Activated CD8-positive, alpha-beta T cell treated with anti-CD3 and anti-CD28 coated beads for 36 hours (primary cell): ENCODE measurements around the gene KCNAB1. TPM values are rescaled to one million over a fixed set of nuclear protein-coding genes. Genes with fewer than 3 reads are reported as not detected.

Experiments
- ATAC-seq: fragments of 200-7000 bp; cut with Tn5 transposase; one replicate; pipeline ENCODE4 v1.10.0; 2021; ENCODE audit warnings: mild to moderate bottlenecking, moderate library complexity
- CTCF ChIA-PET: fragments of 350-600 bp; sonication (Branson Sonifier 250); formaldehyde crosslinking; loops from one replicate; lab custom pipeline; 2021; ENCODE audit warnings: antibody characterized with exemption; lab: Charles Lee
- POLR2A ChIA-PET: fragments of 350-600 bp; sonication (Branson Sonifier 250); formaldehyde crosslinking; loops from one replicate; lab custom pipeline; 2021; ENCODE audit warnings: antibody characterized with exemption; lab: Charles Lee
- DNase-seq: peaks from one replicate; pipeline ENCODE4 v3.0.0-alpha.2; 2020
- H3K27ac Mint-ChIP-seq: one replicate; pipeline ENCODE4 v1.8.0; 2021; ENCODE audit warnings: mild to moderate bottlenecking, mixed read lengths
- H3K27me3 Mint-ChIP-seq: one replicate; pipeline ENCODE4 v1.8.0; 2021; ENCODE audit warnings: mixed read lengths
- H3K36me3 Mint-ChIP-seq: one replicate; pipeline ENCODE4 v1.8.0; 2021; ENCODE audit warnings: low read depth, mixed read lengths
- H3K4me1 Mint-ChIP-seq: one replicate; pipeline ENCODE4 v1.8.0; 2021; ENCODE audit warnings: low read depth, mixed read lengths
- H3K4me3 Mint-ChIP-seq: one replicate; pipeline ENCODE4 v1.8.0; 2021; ENCODE audit warnings: mild to moderate bottlenecking, moderate library complexity, mixed read lengths
- H3K9me3 Mint-ChIP-seq: one replicate; pipeline ENCODE4 v1.8.0; 2021; ENCODE audit warnings: mixed read lengths
- CTCF ChIP-seq: fragments of 200-600 bp; IDR thresholded peaks from one replicate; pipeline ENCODE4 v1.8.0; 2022; ENCODE audit warnings: antibody characterized with exemption, mild to moderate bottlenecking
- intact Hi-C: fragments of 100-400 bp; cut with micrococcal nuclease; formaldehyde crosslinking; loops from one replicate; pipeline ENCODE4 v1.10.0; 2022
- total RNA-seq, 2 experiments: library from RNA; stranded (reverse); gene quantifications; one replicate each; pipeline ENCODE4 v1.2.3, GENCODE V29; 2021

The KCNAB1 gene
- total RNA-seq, 2 experiments from 2014 or later = not detected

DNA sequence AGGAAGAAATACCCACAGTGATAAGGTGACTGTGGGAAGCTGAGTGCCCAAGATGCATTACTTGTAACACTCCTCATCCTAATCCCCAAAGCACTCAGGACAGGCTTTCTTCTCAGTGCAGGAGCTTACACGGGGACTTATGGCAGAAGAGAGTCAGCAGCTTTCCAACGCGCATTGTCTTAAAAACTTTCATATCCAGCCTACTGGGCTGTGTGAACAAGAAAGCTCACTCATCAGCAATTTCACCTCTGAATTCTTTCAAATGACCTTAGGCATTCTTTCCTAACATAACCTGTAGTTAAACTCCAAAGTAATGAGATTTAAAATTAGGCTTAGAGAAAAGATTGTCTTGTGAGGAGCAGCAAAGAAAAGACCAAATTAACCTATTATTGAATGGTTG, 132.3 kb downstream of the KCNAB1 start:
- H3K36me3 Mint-ChIP-seq = no peaks in the 10 kb centered on the region
- H3K27ac Mint-ChIP-seq = no peak overlapping the region
- peaks cover 7% of the 10 kb centered on the region for H3K27me3 Mint-ChIP-seq
- CTCF ChIA-PET = interaction anchor here (1.3 kb wide), 1 partner anchor 104 kb away, joined by 3 read pairs; no protein-coding TSS in a partner anchor
- ATAC-seq (no peak), DNase-seq (no peak)
- intact Hi-C loops = no loop called here
- no peaks in the 10 kb centered on the region for H3K4me1 Mint-ChIP-seq
- H3K4me3 Mint-ChIP-seq = no peak overlapping the region
- POLR2A ChIA-PET = no interaction called here
- no peaks in the 10 kb centered on the region for H3K9me3 Mint-ChIP-seq
- TF ChIP-seq CTCF = no peak

DNA sequence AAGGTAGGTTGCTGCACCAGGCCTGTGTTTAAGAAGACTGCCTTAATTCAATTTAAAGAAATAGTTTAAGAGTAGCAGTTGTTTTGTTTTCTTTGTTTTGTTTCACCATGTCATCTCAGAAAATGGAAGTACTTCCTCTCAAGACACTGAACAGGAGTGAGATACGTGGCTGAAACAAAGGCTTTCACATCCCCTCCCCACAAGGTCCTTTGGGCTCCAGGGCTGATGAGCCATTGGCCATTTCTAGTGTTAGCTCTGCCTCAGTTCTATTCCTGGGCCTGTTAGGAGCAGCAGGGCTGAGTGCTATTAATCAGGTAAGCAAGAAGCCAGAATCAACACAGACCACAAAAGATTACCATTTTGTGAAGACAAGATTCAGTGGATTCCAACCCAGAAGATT, 132.8 kb downstream of the KCNAB1 start:
- POLR2A ChIA-PET = no interaction called here
- intact Hi-C loops = no loop called here
- ATAC-seq = no peak

GRCh38 chr3:156256256-156256655, 135.9 kb downstream of the KCNAB1 start:
- no peak for DNase-seq
- intact Hi-C loops = no loop called here
- no peak for ATAC-seq
- Mint-ChIP-seq H3K4me3 (no peak overlapping the region), H3K9me3 (no peaks in the 10 kb centered on the region), H3K36me3 (no peaks in the 10 kb centered on the region), H3K4me1 (no peaks in the 10 kb centered on the region), H3K27me3 (peaks cover 7% of the 10 kb centered on the region), H3K27ac (no peak overlapping the region)
- ChIA-PET POLR2A (no interaction called here), CTCF (no interaction called here)
- no peak for TF ChIP-seq CTCF

More for the DNA sequence above, 132.8 kb downstream of the KCNAB1 start:
- CTCF ChIA-PET = interaction anchor here (1.0 kb wide), 1 partner anchor 257 kb away, joined by 3 read pairs; no protein-coding TSS in a partner anchor
- no peak for TF ChIP-seq CTCF
- Mint-ChIP-seq H3K4me3 (no peak overlapping the region), H3K4me1 (no peaks in the 10 kb centered on the region), H3K36me3 (no peaks in the 10 kb centered on the region), H3K9me3 (no peaks in the 10 kb centered on the region), H3K27me3 (peaks cover 7% of the 10 kb centered on the region), H3K27ac (no peak overlapping the region)
- DNase-seq = no peak

GRCh38 chr3:156256945-156257344, 136.6 kb downstream of the KCNAB1 start:
- ChIA-PET POLR2A (no interaction called here), CTCF (no interaction called here)
- TF ChIP-seq CTCF = no peak
- no peak overlapping the region for H3K4me3 Mint-ChIP-seq
- no peaks in the 10 kb centered on the region for H3K9me3 Mint-ChIP-seq
- H3K27ac Mint-ChIP-seq = no peak overlapping the region
- H3K36me3 Mint-ChIP-seq = no peaks in the 10 kb centered on the region
- intact Hi-C loops = no loop called here
- ATAC-seq (no peak), DNase-seq (no peak)
- no peaks in the 10 kb centered on the region for H3K4me1 Mint-ChIP-seq
- H3K27me3 Mint-ChIP-seq = peaks cover 7% of the 10 kb centered on the region

GRCh38 chr3:156258301-156258700, 137.9 kb downstream of the KCNAB1 start:
- peaks cover 7% of the 10 kb centered on the region for H3K27me3 Mint-ChIP-seq

More at GRCh38 chr3:156258301-156258700, 137.9 kb downstream of the KCNAB1 start:
- DNase-seq = no peak
- Mint-ChIP-seq H3K36me3 (no peaks in the 10 kb centered on the region), H3K4me1 (no peaks in the 10 kb centered on the region), H3K27ac (no peak overlapping the region), H3K4me3 (no peak overlapping the region), H3K9me3 (no peaks in the 10 kb centered on the region)
- intact Hi-C loops = no loop called here
- POLR2A ChIA-PET = no interaction called here
- CTCF ChIA-PET = no interaction called here
- no peak for ATAC-seq
- TF ChIP-seq CTCF = no peak
